Naive thymus-derived CD4-positive, alpha-beta T cell (primary cell): ENCODE data around the gene GNG7. TPM values are rescaled to one million over a fixed set of nuclear protein-coding genes. Genes with fewer than 3 reads are reported as not detected.
A peak's percentile ranks its signal among the peaks of the same experiment; 100 is the strongest.

Experiments used
- ATAC-seq: fragments of 150-1000 bp; cut with Tn5 transposase; 2 replicates; pipeline ENCODE4 v1.10.0; 2021; ENCODE audit warnings: mild to moderate bottlenecking, moderate library complexity
- CTCF ChIA-PET: fragments of 350-600 bp; sonication (Branson Sonifier 250); formaldehyde crosslinking; loops from one replicate; lab custom pipeline; 2021; ENCODE audit warnings: antibody characterized with exemption; lab: Charles Lee
- POLR2A ChIA-PET: fragments of 350-600 bp; sonication (Branson Sonifier 250); formaldehyde crosslinking; loops from one replicate; lab custom pipeline; 2021; ENCODE audit warnings: antibody characterized with exemption, inconsistent platforms; lab: Charles Lee
- DNase-seq, 9 donors: peaks; one replicate each; pipeline versions ENCODE4 v3.0.0 to v3.0.0-alpha.2; 2020 to 2022; ENCODE audit warnings: mixed read lengths in 1 of 9
- H3K27ac ChIP-seq: one replicate; pipeline ENCODE4 v1.7.0; 2013; ENCODE audit warnings: mild to moderate bottlenecking, low read depth, low read length, moderate library complexity
- H3K27me3 ChIP-seq, 2 donors: one replicate each; pipeline ENCODE4 v1.7.0; 2013; ENCODE audit warnings: low read length in 2 of 2, mild to moderate bottlenecking in 2 of 2, moderate library complexity in 2 of 2; ENCODE audit not compliant: control insufficient read depth in 2 of 2, insufficient read depth in 2 of 2
- H3K36me3 ChIP-seq, 3 experiments: 1 replicate in 2 of 3; 2 replicates in 1 of 3; pipeline ENCODE4 v1.7.0; 2013; ENCODE audit warnings: low read length in 3 of 3, mild to moderate bottlenecking in 3 of 3, moderate library complexity in 1 of 3; ENCODE audit not compliant: insufficient read depth in 3 of 3, control insufficient read depth in 2 of 3
- H3K4me1 ChIP-seq, 2 donors: one replicate each; pipeline ENCODE4 v1.7.0; 2013; ENCODE audit warnings: low read length in 2 of 2, mild to moderate bottlenecking in 2 of 2, moderate library complexity in 1 of 2; ENCODE audit not compliant: control insufficient read depth in 2 of 2, insufficient read depth in 2 of 2
- H3K4me3 ChIP-seq: 2 replicates; pipeline ENCODE4 v1.7.0; 2013; ENCODE audit warnings: mild to moderate bottlenecking, low read length
- H3K9me3 ChIP-seq, 3 experiments: 1 replicate in 2 of 3; 2 replicates in 1 of 3; pipeline ENCODE4 v1.7.0; 2013; ENCODE audit warnings: low read length in 3 of 3; ENCODE audit not compliant: control insufficient read depth in 2 of 3
- H3K27ac Mint-ChIP-seq, 9 donors: one replicate each; pipeline ENCODE4 v1.8.0; 2020 to 2022; ENCODE audit warnings: mixed read lengths in 9 of 9, mild to moderate bottlenecking in 8 of 9, moderate library complexity in 5 of 9, inconsistent platforms in 2 of 9
- H3K27me3 Mint-ChIP-seq, 5 donors: one replicate each; pipeline ENCODE4 v1.8.0; 2021 to 2022; ENCODE audit warnings: mixed read lengths in 5 of 5, mild to moderate bottlenecking in 1 of 5
- H3K36me3 Mint-ChIP-seq, 5 donors: one replicate each; pipeline ENCODE4 v1.8.0; 2020 to 2022; ENCODE audit warnings: mixed read lengths in 5 of 5, mild to moderate bottlenecking in 3 of 5, inconsistent platforms in 1 of 5
- H3K4me1 Mint-ChIP-seq, 7 donors: one replicate each; pipeline ENCODE4 v1.8.0; 2020 to 2022; ENCODE audit warnings: mixed read lengths in 7 of 7, mild to moderate bottlenecking in 3 of 7, inconsistent platforms in 1 of 7
- H3K4me3 Mint-ChIP-seq, 10 donors: one replicate each; pipeline ENCODE4 v1.8.0; 2020 to 2022; ENCODE audit warnings: mild to moderate bottlenecking in 10 of 10, mixed read lengths in 10 of 10, moderate library complexity in 6 of 10, inconsistent platforms in 2 of 10
- H3K9me3 Mint-ChIP-seq, 11 donors: one replicate each; pipeline ENCODE4 v1.8.0; 2020 to 2022; ENCODE audit warnings: mixed read lengths in 11 of 11, mild to moderate bottlenecking in 4 of 11, inconsistent platforms in 1 of 11, moderate library complexity in 1 of 11
- intact Hi-C, 2 donors: fragments of 100-400 bp; cut with micrococcal nuclease; formaldehyde crosslinking; loops; one replicate each; pipeline ENCODE4 v1.15.1; 2023
- polyA plus RNA-seq, 2 donors: library from polyadenylated mRNA; unstranded; fragments of 300-500 nt; fragmentation: Illumina TruSeq; gene quantifications; one replicate each; pipeline ENCODE4 v1.2.3, GENCODE V29; 2021
- total RNA-seq, 6 experiments: library from RNA in 5 of 6; stranded (reverse) in 5 of 6; gene quantifications; 1 replicate in 5 of 6; 2 replicates in 1 of 6; pipeline ENCODE4 v1.2.3 and lab custom pipeline; 2021 to 2026

Gene GNG7
- total RNA-seq (1 to 10 TPM in 4 of 5 experiments, under 1 TPM in 1; 0.31 to 6.8 (median 6.6) TPM), polyA plus RNA-seq (1 to 10 TPM; 3.2 to 4.1 TPM), total RNA-seq (lab: John Stamatoyannopoulos, UW) (8.1 reads per million, percentile 32 among the genes with 10 or more reads in this experiment)

GRCh38 chr19:2702170-2703076 lies at the start of gene GNG7:
TSS of gene GNG7 (minus strand) at chr19:2702694. CDS start at chr19:2520688, 182,006 bp downstream.
- Mint-ChIP-seq H3K27ac (peak within 1 kb of the TSS; percentile 23 to 90 (median 72)), H3K4me1 (peaks cover 6 to 41% (median 39%) of the 10 kb centered on the region in 7 donors), H3K4me3 (peak within 1 kb of the TSS; percentile 69 to 87 (median 78)), H3K36me3 (no peaks in the 10 kb centered on the region), H3K27me3 (peaks cover 0 to 12% (median 0%) of the 10 kb centered on the region in 5 donors), H3K9me3 (peaks cover 0 to 4% (median 0%) of the 10 kb centered on the region in 11 donors)
- Histone ChIP-seq H3K4me3 (peak within 1 kb of the TSS; percentile 39), H3K36me3 (no peaks in the 10 kb centered on the region), H3K9me3 (no peaks in the 10 kb centered on the region), H3K27me3 (no peaks in the 10 kb centered on the region), H3K27ac (peak within 1 kb of the TSS; percentile 67), H3K4me1 (peaks cover 0 to 16% of the 10 kb centered on the region in 2 donors)
- intact Hi-C loops, result loop anchor here in 1 of 2 donors (1.0 kb wide), 3 partner anchors 38 to 275 kb away; partner anchors contain the start of genes SLC39A3, THOP1 and TIMM13
- ChIA-PET POLR2A (interaction anchor here (0.6 to 2.1 kb wide), 6 partner anchors 9 to 250 kb away, joined by 3 to 11 read pairs (median 5); partner anchors contain the start of gene GADD45B), CTCF (interaction anchor here (0.5 to 0.6 kb wide), 4 partner anchors 54 to 439 kb away, joined by 3 to 7 read pairs (median 4); no protein-coding TSS in a partner anchor)
- DNase-seq (peak; percentile 92 to 98 (median 96)), ATAC-seq (peak; percentile 100)

- ATAC-seq, result no peak
- POLR2A ChIA-PET, result no interaction called here
These were observed 48.9 kb upstream of the GNG7 start for GRCh38 chr19:2751438-2751830.

DNA sequence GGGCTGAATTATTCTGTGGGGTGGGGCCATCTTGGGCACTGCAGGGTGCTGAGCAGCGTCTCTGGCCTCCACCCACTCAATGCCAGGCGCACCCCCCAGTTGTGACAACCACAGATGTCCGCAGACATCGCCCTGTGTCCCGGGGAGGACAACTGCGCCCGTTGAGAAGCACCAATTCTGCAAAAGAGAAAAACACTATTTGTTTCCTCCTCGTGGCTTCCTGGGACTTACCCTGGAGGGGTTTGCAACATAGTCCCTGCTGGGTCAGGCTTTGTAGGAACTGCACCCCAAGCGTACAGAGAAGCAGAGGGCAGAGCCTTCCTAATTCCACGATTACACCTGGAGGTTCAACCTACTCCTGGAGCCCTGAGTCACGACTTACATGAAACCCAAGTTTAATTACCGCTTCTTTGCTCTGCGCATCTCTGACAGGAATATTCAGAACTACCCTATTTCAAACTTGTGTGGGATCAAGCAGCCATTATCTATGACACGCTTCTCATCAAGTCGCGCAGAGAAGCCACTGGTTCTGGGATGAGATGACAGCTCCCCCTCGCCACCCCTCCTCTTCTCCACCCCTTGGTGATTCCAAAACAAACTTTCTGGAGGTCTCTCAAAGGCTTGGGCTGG lies 48.4 kb upstream of the GNG7 start:
- Histone ChIP-seq H3K36me3 (peaks cover 0 to 20% (median 0%) of the 10 kb centered on the region in 3 experiments), H3K27ac (no peak overlapping the region), H3K4me1 (peaks cover 0 to 3% of the 10 kb centered on the region in 2 donors), H3K4me3 (no peak overlapping the region), H3K27me3 (no peaks in the 10 kb centered on the region), H3K9me3 (no peaks in the 10 kb centered on the region)
- Mint-ChIP-seq H3K27ac (no peak overlapping the region), H3K4me3 (no peak overlapping the region), H3K27me3 (peaks cover 0 to 2% (median 0%) of the 10 kb centered on the region in 5 donors), H3K36me3 (peaks cover 0 to 5% (median 0%) of the 10 kb centered on the region in 5 donors), H3K4me1 (no peaks in the 10 kb centered on the region), H3K9me3 (no peaks in the 10 kb centered on the region)
- DNase-seq (no peak), ATAC-seq (no peak)
- intact Hi-C loops, result no loop called here
- ChIA-PET CTCF (interaction anchor here (0.6 to 4.3 kb wide), 2 partner anchors 103 to 156 kb away, joined by 3 to 44 read pairs; no protein-coding TSS in a partner anchor), POLR2A (no interaction called here)

More at GRCh38 chr19:2751438-2751830, 48.9 kb upstream of the GNG7 start:
- Mint-ChIP-seq H3K27ac (no peak overlapping the region), H3K36me3 (peaks cover 0 to 5% (median 0%) of the 10 kb centered on the region in 5 donors), H3K4me1 (no peaks in the 10 kb centered on the region), H3K9me3 (no peaks in the 10 kb centered on the region), H3K4me3 (no peak overlapping the region), H3K27me3 (peaks cover 0 to 2% (median 0%) of the 10 kb centered on the region in 5 donors)
- H3K4me3 ChIP-seq, result no peak overlapping the region
- peaks cover 0 to 3% of the 10 kb centered on the region in 2 donors for H3K4me1 ChIP-seq
- peaks cover 0 to 23% (median 0%) of the 10 kb centered on the region in 3 experiments for H3K36me3 ChIP-seq
- H3K27me3 ChIP-seq, result no peaks in the 10 kb centered on the region
- intact Hi-C loops, result no loop called here
- H3K27ac ChIP-seq, result no peak overlapping the region
- no peak for DNase-seq
- H3K9me3 ChIP-seq, result no peaks in the 10 kb centered on the region
- CTCF ChIA-PET, result interaction anchor here (4.3 kb wide), 1 partner anchor 104 kb away, joined by 44 read pairs; no protein-coding TSS in a partner anchor

DNA sequence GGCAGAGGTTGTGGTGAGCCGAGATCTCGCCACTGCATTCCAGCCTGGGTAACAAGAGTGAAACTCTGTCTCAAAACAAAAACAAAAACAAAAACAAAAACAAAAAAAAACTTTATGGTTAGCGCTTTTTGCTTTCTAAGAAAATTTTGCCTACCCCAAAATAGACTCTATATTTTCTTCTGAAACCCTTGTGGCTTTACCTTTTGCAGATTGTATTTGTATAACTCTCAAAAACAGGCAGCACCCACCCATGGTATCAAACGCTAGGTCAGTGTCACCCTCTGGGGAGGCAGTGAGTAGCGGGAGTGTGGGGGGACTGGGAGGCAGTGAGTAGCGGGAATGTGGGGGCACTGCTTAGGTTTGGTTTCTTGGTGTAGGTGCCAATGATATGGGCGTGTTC lies 44.9 kb upstream of the GNG7 start:
- Mint-ChIP-seq H3K27ac (no peak overlapping the region), H3K27me3 (peaks cover 5 to 15% (median 9%) of the 10 kb centered on the region in 5 donors), H3K36me3 (no peaks in the 10 kb centered on the region), H3K4me3 (no peak overlapping the region), H3K9me3 (no peaks in the 10 kb centered on the region), H3K4me1 (no peaks in the 10 kb centered on the region)
- intact Hi-C loops, result no loop called here
- no peaks in the 10 kb centered on the region for H3K36me3 ChIP-seq
- H3K4me3 ChIP-seq, result no peak overlapping the region
- peaks cover 0 to 3% of the 10 kb centered on the region in 2 donors for H3K4me1 ChIP-seq
- ChIA-PET POLR2A (no interaction called here), CTCF (interaction anchor here (0.7 to 1.4 kb wide), 3 partner anchors 8 to 1706 kb away, joined by 3 to 4 read pairs (median 3); partner anchors contain the start of gene SLC39A3)
- H3K27me3 ChIP-seq, result no peaks in the 10 kb centered on the region
- no peak for ATAC-seq
- no peaks in the 10 kb centered on the region for H3K9me3 ChIP-seq
- H3K27ac ChIP-seq, result no peak overlapping the region
- DNase-seq, result no peak

- Histone ChIP-seq H3K36me3 (peaks cover 0 to 5% (median 0%) of the 10 kb centered on the region in 3 experiments), H3K4me1 (peaks cover 6 to 7% of the 10 kb centered on the region in 2 donors), H3K9me3 (no peaks in the 10 kb centered on the region), H3K4me3 (no peak overlapping the region), H3K27ac (no peak overlapping the region), H3K27me3 (no peaks in the 10 kb centered on the region)
- no peaks in the 10 kb centered on the region for H3K9me3 Mint-ChIP-seq
- peaks cover 3 to 8% (median 8%) of the 10 kb centered on the region in 7 donors for H3K4me1 Mint-ChIP-seq
- DNase-seq (no peak), ATAC-seq (no peak)
- intact Hi-C loops, result no loop called here
- ChIA-PET POLR2A (no interaction called here), CTCF (no interaction called here)
- H3K36me3 Mint-ChIP-seq, result no peaks in the 10 kb centered on the region
- H3K4me3 Mint-ChIP-seq, result no peak overlapping the region
- peaks cover 6 to 23% (median 18%) of the 10 kb centered on the region in 5 donors for H3K27me3 Mint-ChIP-seq
- H3K27ac Mint-ChIP-seq, result no peak overlapping the region
These were observed 41.6 kb upstream of the GNG7 start for GRCh38 chr19:2744113-2744512.

DNA sequence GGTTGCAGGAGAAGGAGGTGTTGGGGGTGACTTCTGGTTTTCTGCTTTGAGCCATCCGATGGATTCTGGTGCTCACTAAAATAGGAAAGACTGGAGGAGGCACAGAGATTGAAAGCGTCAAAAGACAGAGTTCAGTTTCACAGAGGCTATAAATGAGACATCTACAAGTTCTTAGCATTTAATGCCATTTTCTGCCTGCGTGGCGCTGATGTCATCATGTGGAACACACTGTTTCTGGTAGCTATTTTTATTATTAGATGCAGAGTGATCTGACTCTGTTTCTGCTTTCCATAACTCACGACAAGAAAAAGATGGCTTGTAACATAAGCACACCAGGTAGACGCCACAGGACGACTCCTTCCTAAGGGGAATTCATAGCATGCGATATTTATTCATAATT lies 40.6 kb upstream of the GNG7 start:
- H3K36me3 Mint-ChIP-seq, result peaks cover 0 to 4% (median 0%) of the 10 kb centered on the region in 5 donors
- H3K27ac ChIP-seq, result no peak overlapping the region
- H3K4me3 ChIP-seq, result no peak overlapping the region
- no peaks in the 10 kb centered on the region for H3K9me3 Mint-ChIP-seq
- no peak overlapping the region for H3K27ac Mint-ChIP-seq
- H3K27me3 ChIP-seq, result no peaks in the 10 kb centered on the region
- no peak overlapping the region for H3K4me3 Mint-ChIP-seq
- H3K36me3 ChIP-seq, result peaks cover 0 to 5% (median 0%) of the 10 kb centered on the region in 3 experiments
- DNase-seq (no peak), ATAC-seq (no peak)
- peaks cover 5 to 16% (median 15%) of the 10 kb centered on the region in 7 donors for H3K4me1 Mint-ChIP-seq
- intact Hi-C loops, result no loop called here
- POLR2A ChIA-PET, result no interaction called here
- peaks cover 7 to 8% of the 10 kb centered on the region in 2 donors for H3K4me1 ChIP-seq
- peaks cover 6 to 23% (median 18%) of the 10 kb centered on the region in 5 donors for H3K27me3 Mint-ChIP-seq
- no peaks in the 10 kb centered on the region for H3K9me3 ChIP-seq
- CTCF ChIA-PET, result no interaction called here
